Stimulated activated CD4-positive, alpha-beta T cell treated with anti-CD3 and anti-CD28 coated beads, Interleukin-4, amount 100 ng/mL, for 4 hours (primary cell): ENCODE results near the gene PAX2.

Experiments used
- DNase-seq, 2 experiments: peaks; one replicate each; pipeline ENCODE4 v3.0.0-alpha.2; 2020

Gene PAX2

GRCh38 chr10:100799881-100800280, 54.5 kb downstream of the PAX2 start:
- no peak for DNase-seq

- no peak for DNase-seq
Measured at GRCh38 chr10:100800931-100801330, 55.5 kb downstream of the PAX2 start.

- no peak for DNase-seq
Measured at GRCh38 chr10:100802196-100802595, 56.8 kb downstream of the PAX2 start.

GRCh38 chr10:100802607-100803006, 57.2 kb downstream of the PAX2 start:
- DNase-seq, result no peak

GRCh38 chr10:100803492-100803891, 58.1 kb downstream of the PAX2 start:
- no peak for DNase-seq

GRCh38 chr10:100803908-100804307, 58.5 kb downstream of the PAX2 start:
- DNase-seq, result no peak

GRCh38 chr10:100805543-100806355, 60.4 kb downstream of the PAX2 start:
- DNase-seq, result no peak

GRCh38 chr10:100806356-100806645, 60.9 kb downstream of the PAX2 start:
- DNase-seq, result no peak

GRCh38 chr10:100807241-100807951, 62.0 kb downstream of the PAX2 start:
- DNase-seq, result no peak

GRCh38 chr10:100808876-100809275, 63.5 kb downstream of the PAX2 start:
- no peak for DNase-seq

GRCh38 chr10:100810091-100810834, 64.9 kb downstream of the PAX2 start:
- no peak for DNase-seq

- DNase-seq, result no peak
Measured at GRCh38 chr10:100810835-100811116, 65.4 kb downstream of the PAX2 start.

GRCh38 chr10:100811261-100811660, 65.9 kb downstream of the PAX2 start:
- DNase-seq, result no peak

- no peak for DNase-seq
Measured at GRCh38 chr10:100811752-100812750, 66.7 kb downstream of the PAX2 start.

- DNase-seq, result no peak
Measured at GRCh38 chr10:100812978-100813377, 67.6 kb downstream of the PAX2 start.

- DNase-seq, result no peak
Measured at GRCh38 chr10:100814751-100815474, 69.5 kb downstream of the PAX2 start.

- no peak for DNase-seq
Measured at GRCh38 chr10:100816671-100817070, 71.3 kb downstream of the PAX2 start.

- no peak for DNase-seq
Measured at GRCh38 chr10:100817268-100817839, 72.0 kb downstream of the PAX2 start.

- DNase-seq, result no peak
Measured at GRCh38 chr10:100819424-100819823, 74.0 kb downstream of the PAX2 start.

GRCh38 chr10:100823194-100823593, 77.8 kb downstream of the PAX2 start:
- DNase-seq, result no peak

- no peak for DNase-seq
Measured at GRCh38 chr10:100824886-100825285, 79.5 kb downstream of the PAX2 start.
